ENCODE measurements around the gene SIKE1.

The SIKE1 gene

GRCh38 chr1:114750780-114751179, 29.7 kb downstream of the SIKE1 start:
- TF ChIP-seq CTCF (IDR thresholded peaks at IDR 0.05; ENCODE audit: extremely low read depth, missing control alignments) = no peak
- no peak for DNase-seq (ENCODE audit: low spot score)

DNA sequence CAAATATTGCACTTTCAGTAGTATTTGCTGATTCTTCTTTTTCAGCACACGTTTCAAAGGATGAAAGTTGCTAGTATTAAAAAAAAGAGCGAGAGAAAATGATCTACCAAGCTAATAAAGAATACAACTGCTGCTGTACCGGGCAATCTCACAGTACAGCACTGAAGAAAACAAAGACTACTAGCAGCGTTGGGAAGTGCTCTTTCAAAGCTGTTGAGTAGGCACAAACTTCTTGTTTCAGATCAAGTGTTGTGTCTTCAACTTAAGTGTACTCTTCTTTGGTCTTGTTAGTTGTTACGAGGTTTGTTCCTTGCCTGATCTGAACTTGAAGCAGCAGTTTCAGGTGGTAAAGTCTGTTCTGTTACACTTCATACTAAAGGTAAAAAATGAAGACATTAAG, 30.6 kb downstream of the SIKE1 start:
- no peak for TF ChIP-seq CTCF (IDR thresholded peaks at IDR 0.05; ENCODE audit: extremely low read depth, missing control alignments)
- DNase-seq (ENCODE audit: low spot score) = no peak

DNA sequence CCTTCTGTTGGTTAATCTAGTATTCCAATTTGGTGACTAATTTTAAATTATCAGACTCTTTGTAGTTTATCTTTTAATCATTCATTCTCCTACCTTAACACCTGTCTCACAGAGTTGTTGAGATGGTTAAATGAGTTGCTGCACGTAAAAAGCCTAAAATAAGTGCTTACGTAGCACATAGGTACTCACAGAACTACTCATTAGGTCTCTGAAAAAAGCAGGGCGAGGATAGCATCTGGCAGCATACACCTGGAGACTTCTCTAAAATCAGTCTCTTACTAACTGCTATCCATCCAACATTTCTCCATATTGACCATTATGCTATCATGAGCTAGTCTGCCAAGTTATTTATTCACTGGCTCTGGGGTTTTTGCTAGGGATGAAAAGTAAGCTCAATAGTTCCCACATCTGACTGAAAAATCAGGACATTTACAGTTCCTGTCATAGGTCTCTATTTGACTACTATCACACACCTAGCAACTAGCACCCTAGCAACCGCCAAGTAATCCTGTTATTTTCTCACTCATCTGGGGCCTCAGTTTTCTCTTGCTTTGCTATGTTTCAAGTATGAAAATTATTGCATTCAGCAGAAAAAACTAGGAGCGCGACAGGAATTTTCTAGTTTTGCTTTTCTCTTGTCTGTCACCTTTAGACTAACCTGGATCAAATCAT, 33.9 kb downstream of the SIKE1 start:
- TF ChIP-seq CTCF (IDR thresholded peaks at IDR 0.05; ENCODE audit: extremely low read depth, missing control alignments) = no peak
- no peak for DNase-seq (ENCODE audit: low spot score)

DNA sequence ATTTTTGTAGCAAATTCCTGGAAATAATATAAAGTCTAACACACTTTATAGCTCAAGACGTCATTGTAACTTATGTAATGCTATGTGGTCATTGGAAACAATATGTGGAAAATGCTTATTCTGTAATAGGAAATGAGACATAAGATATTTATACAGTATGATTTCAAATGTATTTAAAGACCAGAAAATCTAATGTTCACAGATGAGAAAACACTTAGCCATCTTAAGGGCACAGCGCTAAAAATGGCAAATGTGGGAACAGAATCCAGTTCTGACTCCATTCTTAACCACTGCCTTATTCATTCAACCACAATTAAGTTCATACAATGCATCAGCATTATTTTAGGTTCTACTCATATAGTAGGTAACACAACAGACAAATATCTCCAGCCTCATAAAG, 35.2 kb downstream of the SIKE1 start:
- DNase-seq (ENCODE audit: low spot score) = no peak
- TF ChIP-seq CTCF (IDR thresholded peaks at IDR 0.05; ENCODE audit: extremely low read depth, missing control alignments) = no peak

GRCh38 chr1:114741963-114742746, 38.3 kb downstream of the SIKE1 start:
- DNase-seq (ENCODE audit: low spot score) = no peak
- no peak for TF ChIP-seq CTCF (IDR thresholded peaks at IDR 0.05; ENCODE audit: extremely low read depth, missing control alignments)

- no peak for TF ChIP-seq CTCF (IDR thresholded peaks at IDR 0.05; ENCODE audit: extremely low read depth, missing control alignments)
- no peak for DNase-seq (ENCODE audit: low spot score)
These were observed 40.2 kb downstream of the SIKE1 start for GRCh38 chr1:114740331-114740730.

DNA sequence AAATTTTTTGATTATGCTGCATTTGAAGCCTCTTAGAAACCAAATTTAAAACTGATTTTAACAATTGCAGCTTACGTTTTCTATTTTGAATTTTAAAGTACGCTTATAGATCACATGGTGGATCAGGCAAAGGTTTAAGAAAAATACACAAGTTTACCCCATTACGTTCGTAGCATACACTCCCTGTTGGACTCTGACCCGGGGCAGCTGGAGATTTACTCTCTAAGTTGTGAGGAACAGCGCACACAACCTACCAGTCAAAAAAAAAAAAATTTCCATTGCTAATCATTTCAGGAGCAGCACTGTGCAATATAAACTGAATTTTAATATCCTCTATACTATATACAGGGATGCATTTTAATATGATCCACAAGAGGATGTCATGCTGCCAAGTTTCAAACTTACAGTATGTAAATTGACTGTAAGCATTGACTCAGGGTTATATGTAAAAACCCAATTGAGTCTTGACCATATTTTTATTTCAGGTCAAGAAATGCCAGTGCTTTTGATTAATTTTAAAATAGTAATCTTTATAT, 43.1 kb downstream of the SIKE1 start:
- no peak for TF ChIP-seq CTCF (IDR thresholded peaks at IDR 0.05; ENCODE audit: extremely low read depth, missing control alignments)
- DNase-seq (ENCODE audit: low spot score) = no peak
